ENCODE data around the gene MIGA2.
"Not testable (repeated sequence)": the region's sequence is repeated elsewhere in the genome, so short reads cannot be mapped to it uniquely, and the experiment has no call there.

MIGA2 gene

DNA sequence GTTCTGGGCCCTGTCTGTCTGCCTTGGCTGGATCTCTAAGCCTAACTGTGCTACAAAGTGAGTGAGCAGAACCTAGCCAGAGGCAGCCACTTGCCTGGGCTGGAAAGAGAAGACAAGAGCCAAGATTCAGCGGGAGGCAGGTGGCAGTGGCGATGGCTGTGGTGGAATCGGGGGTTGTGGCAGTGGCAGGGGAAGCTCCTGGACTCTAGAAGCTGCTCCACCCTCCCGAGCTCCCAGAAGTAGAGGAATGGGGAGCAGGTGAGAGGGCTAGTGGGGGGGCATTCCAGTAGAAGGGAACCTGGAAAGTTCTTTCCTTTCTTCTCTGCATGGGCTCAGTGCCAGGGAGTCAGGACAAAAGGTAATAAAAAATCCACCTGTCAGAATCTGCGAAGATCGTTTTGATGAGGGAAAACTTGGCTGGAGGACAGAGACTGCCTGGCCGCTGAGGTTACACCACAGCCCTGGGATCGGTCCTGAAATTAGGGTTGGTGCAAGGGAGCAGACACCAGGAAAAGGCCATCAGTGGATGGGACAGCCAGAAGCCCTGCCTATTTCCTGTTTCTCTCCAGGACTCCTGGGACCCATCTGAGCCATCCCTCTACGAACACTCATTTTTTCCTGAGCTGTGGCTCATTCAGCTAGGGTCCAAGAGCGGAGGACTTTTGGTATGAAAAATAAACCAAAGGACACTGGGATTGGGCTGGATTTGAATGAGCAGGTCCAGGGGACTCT, 72.5 kb downstream of the MIGA2 start:
- Mint-ChIP-seq H3K4me1 (peaks cover 30% of the 10 kb centered on the region), H3K27ac (no peak overlapping the region), H3K9me3 (no peaks in the 10 kb centered on the region), H3K4me3 (peak overlapping the region; percentile 42), H3K27me3 (no peaks in the 10 kb centered on the region), H3K36me3 (no peaks in the 10 kb centered on the region)

- Mint-ChIP-seq H3K9me3 (no peaks in the 10 kb centered on the region), H3K36me3 (no peaks in the 10 kb centered on the region), H3K4me1 (peaks cover 36% of the 10 kb centered on the region), H3K4me3 (peak overlapping the region; percentile 42), H3K27ac (no peak overlapping the region), H3K27me3 (no peaks in the 10 kb centered on the region)
Measured at GRCh38 chr9:129109537-129109903, 73.1 kb downstream of the MIGA2 start.

- Mint-ChIP-seq H3K36me3 (no peaks in the 10 kb centered on the region), H3K4me3 (peak overlapping the region; percentile 93), H3K27ac (no peak overlapping the region), H3K27me3 (no peaks in the 10 kb centered on the region), H3K9me3 (no peaks in the 10 kb centered on the region), H3K4me1 (peaks cover 42% of the 10 kb centered on the region)
Measured at GRCh38 chr9:129109952-129110739, 73.7 kb downstream of the MIGA2 start.

- Mint-ChIP-seq H3K4me3 (peak within 1 kb of the TSS; percentile 93), H3K9me3 (no peaks in the 10 kb centered on the region), H3K27ac (peak within 1 kb of the TSS; percentile 91), H3K4me1 (peaks cover 45% of the 10 kb centered on the region), H3K36me3 (no peaks in the 10 kb centered on the region), H3K27me3 (no peaks in the 10 kb centered on the region)
Measured at GRCh38 chr9:129110740-129111527, 74.5 kb downstream of the MIGA2 start, which contains the start of the genes CRAT and PTPA. CRAT (minus strand) TSS chr9:129110793; CDS start chr9:129110509, 284 bp downstream. PTPA (plus strand) TSS chr9:129111415; CDS start chr9:129111601, 186 bp downstream.

DNA sequence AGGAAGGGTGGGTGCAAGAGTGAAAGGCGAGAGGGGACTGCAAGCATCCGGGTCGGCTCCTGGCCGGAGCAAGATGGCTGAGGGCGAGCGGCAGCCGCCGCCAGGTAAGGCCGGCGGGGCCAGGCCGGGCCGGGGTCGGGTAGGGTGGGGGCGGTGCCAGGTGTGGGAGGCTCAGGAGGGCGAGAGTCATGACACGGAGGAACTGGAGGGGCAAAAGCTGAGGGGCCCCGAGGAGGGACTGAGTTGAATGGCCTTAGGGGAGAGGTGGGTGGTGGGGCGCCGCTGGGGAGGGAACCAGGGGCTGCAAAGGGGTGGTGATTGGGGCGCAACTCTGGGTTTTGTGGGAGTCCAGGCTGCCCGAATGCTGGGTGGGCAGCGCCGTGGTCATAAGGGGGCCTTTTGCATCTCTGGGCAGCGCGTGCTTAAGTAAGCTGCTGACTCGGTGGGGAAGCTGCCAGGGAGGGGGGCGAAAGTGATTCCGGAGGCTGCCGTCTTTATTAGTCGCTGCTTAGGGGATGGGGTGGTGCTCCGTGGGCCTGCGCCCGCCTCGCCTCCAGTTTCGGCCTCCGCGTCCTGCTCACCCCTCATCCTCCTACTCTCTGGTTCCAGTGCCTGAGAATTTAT, 75.2 kb downstream of the MIGA2 start:
- H3K27ac Mint-ChIP-seq: peak overlapping the region; percentile 91
- H3K4me1 Mint-ChIP-seq: peaks cover 45% of the 10 kb centered on the region
- H3K27me3 Mint-ChIP-seq: no peaks in the 10 kb centered on the region
- peak overlapping the region; percentile 93 for H3K4me3 Mint-ChIP-seq
- no peaks in the 10 kb centered on the region for H3K9me3 Mint-ChIP-seq
- no peaks in the 10 kb centered on the region for H3K36me3 Mint-ChIP-seq

- H3K4me3 Mint-ChIP-seq: peak overlapping the region; percentile 93
- H3K27ac Mint-ChIP-seq, H3K9me3 Mint-ChIP-seq, H3K27me3 Mint-ChIP-seq, H3K36me3 Mint-ChIP-seq: not testable (repeated sequence)
- H3K4me1 Mint-ChIP-seq: peaks cover 43% of the 10 kb centered on the region
Measured at GRCh38 chr9:129112526-129112925, 76.1 kb downstream of the MIGA2 start.

- Mint-ChIP-seq H3K36me3 (no peaks in the 10 kb centered on the region), H3K4me3 (no peak overlapping the region), H3K27ac (no peak overlapping the region), H3K27me3 (no peaks in the 10 kb centered on the region), H3K9me3 (no peaks in the 10 kb centered on the region), H3K4me1 (peaks cover 39% of the 10 kb centered on the region)
Measured at GRCh38 chr9:129113645-129114304, 77.3 kb downstream of the MIGA2 start.

DNA sequence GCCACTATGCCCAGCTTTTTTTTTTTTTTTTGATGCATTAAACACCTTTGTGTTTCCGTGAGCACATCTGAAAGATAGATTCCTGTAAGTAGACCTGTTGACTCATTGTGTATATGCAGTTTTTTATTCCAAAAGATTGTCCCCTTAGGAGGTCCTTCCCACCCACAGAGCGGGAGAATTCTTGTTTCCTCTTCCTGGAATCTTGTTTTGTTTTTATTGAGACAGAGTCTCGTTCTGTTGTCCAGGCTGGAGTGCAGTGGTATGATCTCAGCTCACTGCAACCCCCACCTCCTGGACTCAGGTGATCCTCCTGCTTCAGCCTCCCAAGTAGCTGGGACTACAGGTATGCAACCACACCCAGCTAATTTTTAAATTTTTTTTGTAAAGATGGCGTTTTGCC, 82.4 kb downstream of the MIGA2 start:
- no peak overlapping the region for H3K4me3 Mint-ChIP-seq
- peaks cover 17% of the 10 kb centered on the region for H3K4me1 Mint-ChIP-seq
- H3K9me3 Mint-ChIP-seq: no peaks in the 10 kb centered on the region
- H3K27me3 Mint-ChIP-seq: no peaks in the 10 kb centered on the region
- peaks cover 3% of the 10 kb centered on the region for H3K36me3 Mint-ChIP-seq
- H3K27ac Mint-ChIP-seq: no peak overlapping the region

DNA sequence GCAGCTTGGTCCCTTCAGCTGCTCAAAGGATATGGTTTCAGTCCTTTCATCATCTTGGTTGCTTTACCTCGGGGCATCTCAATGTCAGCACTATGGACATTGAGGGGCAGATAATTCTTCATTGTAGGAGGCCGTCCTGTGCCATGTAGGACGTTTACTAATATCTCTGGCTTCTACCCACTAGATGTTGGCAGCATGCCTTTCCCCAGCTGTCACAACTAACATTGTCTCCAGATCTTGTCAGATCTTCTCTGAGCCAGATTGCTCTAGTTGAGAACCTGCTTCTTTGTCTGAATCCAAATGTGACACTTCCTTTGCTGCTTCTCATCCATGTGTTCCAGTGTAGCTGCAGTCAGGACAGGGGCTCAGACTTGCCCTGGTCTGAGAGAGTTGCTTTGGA, 85.1 kb downstream of the MIGA2 start:
- H3K36me3 Mint-ChIP-seq: peaks cover 3% of the 10 kb centered on the region
- no peaks in the 10 kb centered on the region for H3K4me1 Mint-ChIP-seq
- H3K27ac Mint-ChIP-seq: no peak overlapping the region
- H3K27me3 Mint-ChIP-seq: no peaks in the 10 kb centered on the region
- H3K4me3 Mint-ChIP-seq: no peak overlapping the region
- no peaks in the 10 kb centered on the region for H3K9me3 Mint-ChIP-seq

Measured in activated naive CD4-positive, alpha-beta T cell treated with anti-CD3 and anti-CD28 coated beads, Interleukin-2, amount 50 U/mL, for 24 hours (primary cell).